GM23338 (cell line): ENCODE results near the gene NUMB. TPM values are rescaled to one million over a fixed set of nuclear protein-coding genes. Genes with fewer than 3 reads are reported as not detected.
A peak's percentile ranks its signal among the peaks of the same experiment; 100 is the strongest.

Source experiments
- ATAC-seq: fragments of 200-7000 bp; cut with Tn5 transposase; 3 replicates; pipeline ENCODE4 v1.9.1; 2020
- DNase-seq: peaks from one replicate; pipeline ENCODE4 v3.0.0-alpha.2; 2015; ENCODE audit warnings: low spot score
- H2AFZ ChIP-seq: fragments of 200-600 bp; sonication (generic); 2 replicates; pipeline ENCODE4 v1.8.0; 2016; ENCODE audit warnings: antibody characterized with exemption, mild to moderate bottlenecking, moderate library complexity
- H3F3A ChIP-seq: fragments of 200-600 bp; sonication (generic); replicated peaks from 2 replicates; pipeline ENCODE4 v1.8.0; 2017; ENCODE audit warnings: antibody characterized with exemption, mixed run types, low read depth
- H3K27ac ChIP-seq: fragments of 200-600 bp; sonication (generic); 2 replicates; pipeline ENCODE4 v1.6.1; 2016; ENCODE audit warnings: low read depth
- H3K27me3 ChIP-seq: fragments of 200-600 bp; sonication (generic); 2 replicates; pipeline ENCODE4 v1.8.0; 2016; ENCODE audit warnings: mild to moderate bottlenecking, mixed run types, moderate library complexity; ENCODE audit not compliant: insufficient read depth
- H3K36me3 ChIP-seq: fragments of 200-600 bp; sonication (generic); 2 replicates; pipeline ENCODE4 v1.8.0; 2016; ENCODE audit warnings: mild to moderate bottlenecking; ENCODE audit not compliant: insufficient read depth
- H3K4me1 ChIP-seq: fragments of 200-600 bp; sonication (generic); 2 replicates; pipeline ENCODE4 v1.8.0; 2016; ENCODE audit warnings: mild to moderate bottlenecking, moderate library complexity; ENCODE audit not compliant: insufficient read depth
- H3K4me2 ChIP-seq: fragments of 200-600 bp; sonication (generic); 2 replicates; pipeline ENCODE4 v1.7.1; 2017; ENCODE audit warnings: mixed run types
- H3K4me3 ChIP-seq: fragments of 200-600 bp; sonication (generic); 2 replicates; pipeline ENCODE4 v1.6.1; 2016; ENCODE audit warnings: mixed run types
- H3K79me2 ChIP-seq: fragments of 200-600 bp; sonication (generic); replicated peaks from 2 replicates; pipeline ENCODE4 v1.8.0; 2017; ENCODE audit warnings: mild to moderate bottlenecking; ENCODE audit not compliant: insufficient read depth
- H3K9me2 ChIP-seq: fragments of 200-600 bp; sonication (generic); 2 replicates; pipeline ENCODE4 v1.8.0; 2017; ENCODE audit not compliant: insufficient read depth
- H4K20me1 ChIP-seq: fragments of 200-600 bp; sonication (generic); replicated peaks from 2 replicates; pipeline ENCODE4 v1.8.0; 2017; ENCODE audit warnings: mild to moderate bottlenecking; ENCODE audit not compliant: insufficient read depth
- H3K27ac Mint-ChIP-seq: 2 replicates; pipeline ENCODE4 v1.8.0; 2020; ENCODE audit warnings: inconsistent platforms, mild to moderate bottlenecking, moderate library complexity, mixed read lengths
- H3K27me3 Mint-ChIP-seq: 3 replicates; pipeline ENCODE4 v1.8.0; 2022; ENCODE audit warnings: low read depth, mild to moderate bottlenecking, moderate library complexity, mixed read lengths, inconsistent platforms; ENCODE audit not compliant: insufficient read depth, poor library complexity
- H3K36me3 Mint-ChIP-seq: 3 replicates; pipeline ENCODE4 v1.8.0; 2021; ENCODE audit warnings: low read depth, mild to moderate bottlenecking, inconsistent platforms, moderate library complexity, mixed read lengths
- H3K4me1 Mint-ChIP-seq: 3 replicates; pipeline ENCODE4 v1.8.0; 2020; ENCODE audit warnings: mild to moderate bottlenecking, inconsistent platforms, mixed read lengths
- H3K4me3 Mint-ChIP-seq: 3 replicates; pipeline ENCODE4 v1.8.0; 2021; ENCODE audit warnings: moderate library complexity, mild to moderate bottlenecking, inconsistent platforms, mixed read lengths
- H3K9me3 Mint-ChIP-seq: 3 replicates; pipeline ENCODE4 v1.8.0; 2020; ENCODE audit warnings: moderate library complexity, mild to moderate bottlenecking, inconsistent platforms, mixed read lengths
- CREB1 ChIP-seq: fragments of 250-450 bp; sonication (Bioruptor Pico); IDR thresholded peaks from 2 replicates; pipeline ENCODE4 v1.5.0; 2020; ENCODE audit warnings: low read depth, mild to moderate bottlenecking, moderate library complexity
- CTCF ChIP-seq, 2 experiments: fragments of 200-600 bp in 1 of 2; sonication (generic) in 1 of 2; conservative IDR thresholded peaks; 2 replicates each; pipeline versions ENCODE4 v1.5.1 to v1.6.1; 2016 to 2017; ENCODE audit warnings: antibody characterized with exemption in 2 of 2, low read depth in 2 of 2, mild to moderate bottlenecking in 2 of 2, moderate library complexity in 1 of 2
- ETS1 ChIP-seq: IDR thresholded peaks from 2 replicates; pipeline ENCODE4 v1.6.1; 2016; ENCODE audit warnings: antibody characterized with exemption
- EZH2 ChIP-seq: fragments of 200-600 bp; sonication (generic); IDR thresholded peaks from one replicate; pipeline ENCODE4 v1.8.0; 2017; ENCODE audit warnings: antibody characterized with exemption, mild to moderate bottlenecking, low read depth; ENCODE audit not compliant: unreplicated experiment
- EZH2phosphoT487 ChIP-seq: fragments of 200-600 bp; sonication (generic); IDR thresholded peaks from one replicate; pipeline ENCODE4 v1.8.1; 2018; ENCODE audit warnings: antibody characterized with exemption; ENCODE audit not compliant: unreplicated experiment
- JUNB ChIP-seq: IDR thresholded peaks from one replicate; pipeline ENCODE4 v1.6.1; 2016; ENCODE audit warnings: antibody characterized with exemption; ENCODE audit not compliant: unreplicated experiment
- POLR2AphosphoS5 ChIP-seq: IDR thresholded peaks from 2 replicates; pipeline ENCODE4 v1.6.1; 2016; ENCODE audit warnings: antibody characterized with exemption, low read depth
- REST ChIP-seq: IDR thresholded peaks from one replicate; pipeline ENCODE4 v1.6.1; 2018; ENCODE audit warnings: antibody characterized with exemption; ENCODE audit not compliant: unreplicated experiment
- STAT1 ChIP-seq: IDR thresholded peaks from one replicate; pipeline ENCODE4 v1.6.1; 2016; ENCODE audit warnings: antibody characterized with exemption; ENCODE audit not compliant: unreplicated experiment
- ZNF114 ChIP-seq: fragments of 250-450 bp; sonication (Bioruptor Pico); IDR thresholded peaks from 2 replicates; pipeline ENCODE4 v1.5.0; 2020; ENCODE audit warnings: mild to moderate bottlenecking, moderate library complexity
- ZNF331 ChIP-seq: fragments of 250-450 bp; sonication (Bioruptor Pico); IDR thresholded peaks from 2 replicates; pipeline ENCODE4 v1.5.0; 2020; ENCODE audit warnings: low read depth, mild to moderate bottlenecking, moderate library complexity
- polyA plus RNA-seq: library from polyadenylated mRNA; unstranded; fragments of >200 nt; fragmentation: Nextera tagmentation; extraction: Ambion mirVana; gene quantifications from 2 replicates; pipeline ENCODE4 v1.2.1, GENCODE V29; 2016
- total RNA-seq: library from RNA; depleted of rRNA; stranded (reverse); fragments of >200 nt; shearing (Covaris generic); gene quantifications from 2 replicates; pipeline ENCODE4 v1.2.3, GENCODE V29; 2014

NUMB gene
- total and polyA plus RNA-seq, 2 experiments from 2014 or later: 32.1 to 36.7 TPM

- Mint-ChIP-seq H3K27ac (no peak overlapping the region), H3K27me3 (peaks cover 6% of the 10 kb centered on the region), H3K36me3 (peaks cover 13% of the 10 kb centered on the region), H3K4me1 (peaks cover 11% of the 10 kb centered on the region; the same call in 2 of the 3 replicates), H3K9me3 (no peaks in the 10 kb centered on the region), H3K4me3 (peak overlapping the region; percentile 44; the same call in 2 of the 3 replicates)
- H3K36me3 ChIP-seq: no peaks in the 10 kb centered on the region
- peaks cover 8% of the 10 kb centered on the region; the same call in 1 of the 2 replicates for H3K27me3 ChIP-seq
- H3K79me2 ChIP-seq: 0 out of 2 replicates have a peak, but pooled peaks cover 3% of the 10 kb centered on the region
- H3F3A ChIP-seq: 0 out of 2 replicates have a peak, but pooled peaks cover 3% of the 10 kb centered on the region
- DNase-seq (peak; percentile 86), ATAC-seq (peak; percentile 83)
- H3K27ac ChIP-seq: no peak overlapping the region
- TF ChIP-seq REST (no peak), ETS1 (peak; percentile 45; the same call in 1 of the 2 replicates), POLR2AphosphoS5 (peak; percentile 60), ZNF331 (no peak)
- peak overlapping the region; percentile 98 for H2AFZ ChIP-seq
- no peaks in the 10 kb centered on the region; the same call in 1 of the 2 replicates for H4K20me1 ChIP-seq
- H3K9me2 ChIP-seq: no peaks in the 10 kb centered on the region
- peak overlapping the region; percentile 88 for H3K4me2 ChIP-seq
- H3K4me3 ChIP-seq: peak overlapping the region; percentile 90
- peaks cover 18% of the 10 kb centered on the region for H3K4me1 ChIP-seq
Observed at GRCh38 chr14:73245480-73246325, 212.6 kb downstream of the NUMB start.

GRCh38 chr14:73244541-73245290 is 213.6 kb downstream of the NUMB start:
- H3K9me3 Mint-ChIP-seq: no peaks in the 10 kb centered on the region
- H3K27me3 Mint-ChIP-seq: peaks cover 8% of the 10 kb centered on the region
- no peak overlapping the region for H3K27ac ChIP-seq
- peaks cover 15% of the 10 kb centered on the region for H3K36me3 Mint-ChIP-seq
- ATAC-seq (no peak), DNase-seq (no peak)
- H2AFZ ChIP-seq: peak overlapping the region; percentile 98; the same call in 1 of the 2 replicates
- H3K27ac Mint-ChIP-seq: no peak overlapping the region
- peak overlapping the region; percentile 88 for H3K4me2 ChIP-seq
- H4K20me1 ChIP-seq: no peaks in the 10 kb centered on the region; the same call in 1 of the 2 replicates
- H3K4me1 Mint-ChIP-seq: peaks cover 12% of the 10 kb centered on the region
- H3K27me3 ChIP-seq: peaks cover 18% of the 10 kb centered on the region
- H3K4me1 ChIP-seq: peaks cover 18% of the 10 kb centered on the region
- H3K9me2 ChIP-seq: no peaks in the 10 kb centered on the region
- H3F3A ChIP-seq: 0 out of 2 replicates have a peak, but pooled peaks cover 3% of the 10 kb centered on the region
- H3K36me3 ChIP-seq: no peaks in the 10 kb centered on the region
- peak overlapping the region; percentile 44; the same call in 1 of the 3 replicates for H3K4me3 Mint-ChIP-seq
- H3K4me3 ChIP-seq: peak overlapping the region; percentile 90
- H3K79me2 ChIP-seq: 0 out of 2 replicates have a peak, but pooled peaks cover 3% of the 10 kb centered on the region
- TF ChIP-seq EZH2phosphoT487 (no peak), REST (no peak), ZNF331 (no peak), CTCF (conservative IDR thresholded peaks at IDR 0.05; ENCODE audit: low read depth in 2 of 2) (no peak), CREB1 (CRISPR knock-in tag) (no peak), ZNF114 (CRISPR knock-in tag) (no peak), JUNB (no peak), STAT1 (no peak), EZH2 (no peak)
